Measurements from ENCODE around the gene CENPH. TPM values are rescaled to one million over a fixed set of nuclear protein-coding genes. Genes with fewer than 3 reads are reported as not detected.

The CENPH gene
- total RNA-seq, 1 donor from 2014 or later = 5.0 TPM

DNA sequence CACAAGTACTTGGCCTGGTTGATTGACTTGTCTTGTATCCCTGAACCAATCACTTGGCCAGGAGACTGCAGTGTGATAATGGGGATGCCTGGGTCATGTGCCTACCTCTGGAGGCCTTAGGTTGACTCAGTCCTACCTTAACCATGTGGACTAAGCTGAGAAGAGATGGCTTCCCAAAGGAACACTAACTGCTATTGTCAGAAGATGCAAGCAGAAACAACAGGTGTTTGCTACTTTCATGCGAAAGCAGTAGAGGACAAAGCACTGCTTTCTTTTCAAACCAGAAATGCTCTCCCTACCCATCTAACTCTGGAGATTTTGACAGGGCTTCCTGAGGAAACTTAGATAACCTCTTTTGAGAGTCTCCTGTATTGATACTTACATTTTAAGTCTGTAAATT, 68.2 kb downstream of the CENPH start:
- Mint-ChIP-seq H3K27ac (ENCODE audit: unreplicated experiment) (no peak overlapping the region), H3K4me1 (ENCODE audit: low read depth, unreplicated experiment) (no peaks in the 10 kb centered on the region)

More for the DNA sequence above, 68.2 kb downstream of the CENPH start:
- TF ChIP-seq EZH2 (IDR thresholded peaks at IDR 0.05; ENCODE audit: insufficient read depth, low read length) (no peak), CTCF (IDR thresholded peaks at IDR 0.05; ENCODE audit: insufficient read depth, low read depth, low read length) (no peak)
- Histone ChIP-seq H3K27ac (ENCODE audit: low read depth, low read length) (no peak overlapping the region), H2AFZ (ENCODE audit: low read depth, low read length) (no peak overlapping the region), H3K9me3 (ENCODE audit: insufficient read depth, low read depth, low read length) (no peaks in the 10 kb centered on the region), H3K9ac (ENCODE audit: low read length) (no peak overlapping the region), H3K4me3 (ENCODE audit: insufficient read depth, low read depth, low read length) (no peak overlapping the region), H3K36me3 (ENCODE audit: insufficient read depth, low read length) (peaks cover 24% of the 10 kb centered on the region), H4K20me1 (ENCODE audit: insufficient read depth, low read length) (peaks cover 26% of the 10 kb centered on the region), H3K27me3 (ENCODE audit: insufficient read depth, low read length) (no peaks in the 10 kb centered on the region), H3K4me2 (ENCODE audit: low read length) (no peak overlapping the region), H3K4me1 (ENCODE audit: insufficient read depth, low read length) (no peaks in the 10 kb centered on the region), H3K79me2 (ENCODE audit: insufficient read depth, low read length) (peaks cover 12% of the 10 kb centered on the region)
- Mint-ChIP-seq H3K9me3 (ENCODE audit: unreplicated experiment) (no peaks in the 10 kb centered on the region), H3K27me3 (ENCODE audit: low read depth, unreplicated experiment) (no peaks in the 10 kb centered on the region), H3K36me3 (ENCODE audit: low read depth, unreplicated experiment) (peaks cover 23% of the 10 kb centered on the region), H3K4me3 (ENCODE audit: unreplicated experiment) (no peak overlapping the region)
- DNase-seq (ENCODE audit: low read depth) = no peak
- FAIRE-seq = no peak

Other genes with a start within 250 kb of the CENPH start
- gene SLC30A5, start 95.6 kb upstream of the CENPH start, total RNA-seq = 58.8 and 62.1 TPM in 2 replicates
- gene CCNB1, start 22.4 kb upstream of the CENPH start, total RNA-seq = 34.2 and 49.8 TPM in 2 replicates
- 53.6 and 58.3 TPM in 2 replicates for gene CDK7, start 45.3 kb downstream of the CENPH start, total RNA-seq
- 1.7 and 2.5 TPM in 2 replicates for gene CCDC125, start 143.2 kb downstream of the CENPH start, total RNA-seq
- 33.9 and 52.3 TPM in 2 replicates for gene AK6, start 179.9 kb downstream of the CENPH start, total RNA-seq
- gene TAF9, start 179.9 kb downstream of the CENPH start, total RNA-seq = 90.5 and 92.7 TPM in 2 replicates
- gene RAD17, start 180.2 kb downstream of the CENPH start, total RNA-seq = 24.1 and 25.7 TPM in 2 replicates
- gene MARVELD2, start 225.5 kb downstream of the CENPH start, total RNA-seq = 10.1 and 10.6 TPM in 2 replicates